Cardiac muscle cell (in vitro differentiated cells and primary cell): Measurements from ENCODE around the gene ACER3. TPM values are rescaled to one million over a fixed set of nuclear protein-coding genes. Genes with fewer than 3 reads are reported as not detected.
A peak's percentile ranks its signal among the peaks of the same experiment; 100 is the strongest.

Experiments used
- DNase-seq, 2 donors: peaks; one replicate each; pipeline versions ENCODE4 v3.0.0 to v3.0.0-alpha.2; 2010 to 2017; ENCODE audit warnings: low read depth in 1 of 2, low spot score in 1 of 2
- H3K27ac ChIP-seq: fragments of 200-600 bp; sonication (generic); 2 replicates; pipeline ENCODE4 v1.5.1; 2016
- H3K27me3 ChIP-seq: fragments of 200-600 bp; sonication (generic); 2 replicates; pipeline ENCODE4 v1.6.0; 2016; ENCODE audit warnings: control low read depth
- H3K36me3 ChIP-seq: fragments of 200-600 bp; sonication (generic); 2 replicates; pipeline ENCODE4 v1.5.1; 2016; ENCODE audit warnings: control low read depth
- H3K4me1 ChIP-seq: fragments of 200-600 bp; sonication (generic); 2 replicates; pipeline ENCODE4 v1.8.1; 2017; ENCODE audit warnings: low read depth, mild to moderate bottlenecking, mixed run types
- H3K4me3 ChIP-seq: fragments of 200-600 bp; sonication (generic); 2 replicates; pipeline ENCODE4 v1.5.1; 2016; ENCODE audit warnings: mild to moderate bottlenecking
- H3K9me3 ChIP-seq: fragments of 200-600 bp; sonication (generic); 2 replicates; pipeline ENCODE4 v1.5.1; 2017; ENCODE audit warnings: low read depth, mild to moderate bottlenecking, control low read depth
- CTCF ChIP-seq: IDR thresholded peaks from 2 replicates; pipeline ENCODE4 v1.5.1; 2012; ENCODE audit warnings: low read depth, mild to moderate bottlenecking, low read length
- polyA plus RNA-seq: library from polyadenylated mRNA; unstranded; fragments of >200 nt; fragmentation: Nextera tagmentation; extraction: Ambion mirVana; gene quantifications from 2 replicates; pipeline ENCODE4 v1.2.1, GENCODE V29; 2016
- total RNA-seq: library from RNA; depleted of rRNA; stranded (reverse); fragments of >200 nt; gene quantifications from 2 replicates; pipeline ENCODE4 v1.2.3, GENCODE V29; 2016

ACER3 gene
- total and polyA plus RNA-seq, 2 experiments from 2014 or later, result 5.6 to 9.8 TPM

- Histone ChIP-seq H3K36me3 (no peaks in the 10 kb centered on the region), H3K27me3 (no peaks in the 10 kb centered on the region), H3K4me3 (no peak overlapping the region), H3K9me3 (no peaks in the 10 kb centered on the region), H3K4me1 (peaks cover 19% of the 10 kb centered on the region), H3K27ac (no peak overlapping the region)
- TF ChIP-seq CTCF, result no peak
- DNase-seq, result no peak
Measured at GRCh38 chr11:76997512-76997911, 136.8 kb downstream of the ACER3 start.

- no peak overlapping the region for H3K27ac ChIP-seq
- DNase-seq, result no peak
- peaks cover 19% of the 10 kb centered on the region for H3K4me1 ChIP-seq
- H3K9me3 ChIP-seq, result no peaks in the 10 kb centered on the region
- no peaks in the 10 kb centered on the region for H3K27me3 ChIP-seq
- H3K4me3 ChIP-seq, result no peak overlapping the region
- H3K36me3 ChIP-seq, result no peaks in the 10 kb centered on the region
- TF ChIP-seq CTCF, result no peak
Measured at GRCh38 chr11:76999597-76999996, 138.9 kb downstream of the ACER3 start.

GRCh38 chr11:77001613-77002012, 140.9 kb downstream of the ACER3 start:
- Histone ChIP-seq H3K4me1 (peaks cover 9% of the 10 kb centered on the region), H3K27ac (peak overlapping the region; percentile 60), H3K4me3 (no peak overlapping the region), H3K36me3 (no peaks in the 10 kb centered on the region), H3K27me3 (no peaks in the 10 kb centered on the region), H3K9me3 (no peaks in the 10 kb centered on the region)
- no peak for TF ChIP-seq CTCF
- no peak for DNase-seq

- Histone ChIP-seq H3K27me3 (no peaks in the 10 kb centered on the region), H3K36me3 (no peaks in the 10 kb centered on the region), H3K27ac (no peak overlapping the region), H3K4me3 (no peak overlapping the region), H3K9me3 (no peaks in the 10 kb centered on the region), H3K4me1 (peaks cover 9% of the 10 kb centered on the region)
- no peak for DNase-seq
- TF ChIP-seq CTCF, result no peak
Measured at GRCh38 chr11:77002776-77003175, 142.1 kb downstream of the ACER3 start.

- Histone ChIP-seq H3K4me1 (peaks cover 9% of the 10 kb centered on the region), H3K27me3 (no peaks in the 10 kb centered on the region), H3K36me3 (no peaks in the 10 kb centered on the region), H3K9me3 (no peaks in the 10 kb centered on the region), H3K4me3 (no peak overlapping the region), H3K27ac (no peak overlapping the region)
- TF ChIP-seq CTCF, result no peak
- DNase-seq, result no peak
Measured at GRCh38 chr11:77003963-77004362, 143.2 kb downstream of the ACER3 start.
